ENCODE measurements around the gene UGGT1. TPM values are rescaled to one million over a fixed set of nuclear protein-coding genes. Genes with fewer than 3 reads are reported as not detected.

Gene UGGT1
- total RNA-seq, 1 experiment from 2014 or later = 51.8 TPM

DNA sequence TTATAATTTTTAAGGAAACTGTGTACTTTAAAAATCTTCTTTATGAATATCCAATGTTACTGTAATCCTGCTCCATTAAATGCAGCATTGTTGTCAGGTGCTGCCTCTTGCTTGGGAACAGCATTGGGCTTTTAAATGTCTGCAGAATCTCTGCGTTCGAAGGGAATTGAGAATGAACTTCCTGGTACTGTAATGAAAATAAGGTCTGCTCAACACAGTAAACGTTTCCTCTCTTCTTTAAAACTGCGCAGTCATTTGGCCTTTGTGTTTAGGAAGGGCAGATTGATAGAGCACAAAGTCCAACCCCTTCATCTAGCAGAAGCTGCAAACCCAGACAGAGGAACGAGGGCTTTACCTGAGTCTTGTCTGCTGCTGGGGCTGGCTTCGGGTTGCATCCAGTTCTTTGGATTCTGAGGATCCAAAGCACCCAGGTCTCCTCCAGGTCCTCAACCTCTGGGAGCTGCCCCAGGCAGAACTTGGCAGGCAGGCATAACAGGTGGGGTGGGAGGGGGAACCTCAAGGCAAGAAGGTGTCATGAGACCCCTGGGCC, 104.5 kb downstream of the UGGT1 start (continued):
- TF ChIP-seq, protein P1, sequence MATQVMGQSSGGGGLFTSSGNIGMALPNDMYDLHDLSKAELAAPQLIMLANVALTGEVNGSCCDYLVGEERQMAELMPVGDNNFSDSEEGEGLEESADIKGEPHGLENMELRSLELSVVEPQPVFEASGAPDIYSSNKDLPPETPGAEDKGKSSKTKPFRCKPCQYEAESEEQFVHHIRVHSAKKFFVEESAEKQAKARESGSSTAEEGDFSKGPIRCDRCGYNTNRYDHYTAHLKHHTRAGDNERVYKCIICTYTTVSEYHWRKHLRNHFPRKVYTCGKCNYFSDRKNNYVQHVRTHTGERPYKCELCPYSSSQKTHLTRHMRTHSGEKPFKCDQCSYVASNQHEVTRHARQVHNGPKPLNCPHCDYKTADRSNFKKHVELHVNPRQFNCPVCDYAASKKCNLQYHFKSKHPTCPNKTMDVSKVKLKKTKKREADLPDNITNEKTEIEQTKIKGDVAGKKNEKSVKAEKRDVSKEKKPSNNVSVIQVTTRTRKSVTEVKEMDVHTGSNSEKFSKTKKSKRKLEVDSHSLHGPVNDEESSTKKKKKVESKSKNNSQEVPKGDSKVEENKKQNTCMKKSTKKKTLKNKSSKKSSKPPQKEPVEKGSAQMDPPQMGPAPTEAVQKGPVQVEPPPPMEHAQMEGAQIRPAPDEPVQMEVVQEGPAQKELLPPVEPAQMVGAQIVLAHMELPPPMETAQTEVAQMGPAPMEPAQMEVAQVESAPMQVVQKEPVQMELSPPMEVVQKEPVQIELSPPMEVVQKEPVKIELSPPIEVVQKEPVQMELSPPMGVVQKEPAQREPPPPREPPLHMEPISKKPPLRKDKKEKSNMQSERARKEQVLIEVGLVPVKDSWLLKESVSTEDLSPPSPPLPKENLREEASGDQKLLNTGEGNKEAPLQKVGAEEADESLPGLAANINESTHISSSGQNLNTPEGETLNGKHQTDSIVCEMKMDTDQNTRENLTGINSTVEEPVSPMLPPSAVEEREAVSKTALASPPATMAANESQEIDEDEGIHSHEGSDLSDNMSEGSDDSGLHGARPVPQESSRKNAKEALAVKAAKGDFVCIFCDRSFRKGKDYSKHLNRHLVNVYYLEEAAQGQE (IDR thresholded peaks at IDR 0.05; ENCODE audit: low read depth) = no peak
- TF ChIP-seq JUND (IDR thresholded peaks at IDR 0.05) = no peak
- TF ChIP-seq CEBPB (IDR thresholded peaks at IDR 0.05; ENCODE audit: low read depth) = no peak
- TF ChIP-seq, protein P2, sequence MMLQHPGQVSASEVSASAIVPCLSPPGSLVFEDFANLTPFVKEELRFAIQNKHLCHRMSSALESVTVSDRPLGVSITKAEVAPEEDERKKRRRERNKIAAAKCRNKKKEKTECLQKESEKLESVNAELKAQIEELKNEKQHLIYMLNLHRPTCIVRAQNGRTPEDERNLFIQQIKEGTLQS (IDR thresholded peaks at IDR 0.05) = no peak

DNA sequence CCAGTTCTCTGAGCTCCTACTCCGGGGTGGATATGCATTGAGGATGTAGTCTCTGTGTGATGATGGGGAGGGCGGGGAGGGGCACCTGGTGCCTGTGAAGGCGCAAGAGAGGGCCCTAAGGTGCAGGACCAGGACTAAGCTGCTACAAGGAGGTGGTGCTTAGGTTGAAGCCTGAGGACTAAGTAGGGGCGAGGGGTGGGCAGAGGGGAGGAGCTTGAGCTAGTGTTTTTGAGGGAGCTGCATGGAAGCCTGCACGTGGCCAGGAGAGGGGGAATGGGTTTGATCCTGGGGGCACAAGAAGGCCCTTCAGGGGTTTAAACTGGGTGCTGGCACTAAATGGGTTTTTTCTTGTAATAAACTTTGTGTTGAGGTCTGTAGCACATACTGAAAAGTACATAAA, 105.0 kb downstream of the UGGT1 start:
- no peaks in the 10 kb centered on the region for H3K27me3 ChIP-seq (ENCODE audit: insufficient read depth, low read length)
- no peaks in the 10 kb centered on the region for H3K79me2 ChIP-seq (ENCODE audit: insufficient read depth, low read length)
- H3K9me3 ChIP-seq (ENCODE audit: control insufficient read depth in 1 of 2, insufficient read depth in 1 of 2, low read depth in 1 of 2, low read length in 2 of 2) = no peaks in the 10 kb centered on the region
- no peak overlapping the region for H3K9ac ChIP-seq (ENCODE audit: low read length)
- no peak overlapping the region for H3K27ac ChIP-seq (ENCODE audit: low read depth, low read length)
- CTCF ChIA-PET = no interaction called here
- BruUV-seq (replicated peaks) = no TSS peak
- H3K9me2 ChIP-seq (ENCODE audit: insufficient read depth) = no peaks in the 10 kb centered on the region
- RAD21 ChIA-PET (ENCODE audit: low non-redundant PET in 1 of 2, low total read pairs in 2 of 2, uncharacterized antibody in 2 of 2, unreplicated experiment in 2 of 2) = no interaction called here
- no peak overlapping the region for H2AFZ ChIP-seq (ENCODE audit: low read depth, low read length, poor library complexity, severe bottlenecking)
- no peak for DNase-seq (ENCODE audit: low read depth, low spot score)
- ATAC-seq = no peak
- POLR2A ChIA-PET = no interaction called here
- H3K4me2 ChIP-seq (ENCODE audit: low read length) = no peak overlapping the region
- no peaks in the 10 kb centered on the region for H3K4me1 ChIP-seq (ENCODE audit: control insufficient read depth in 1 of 2, insufficient read depth in 2 of 2, low read length in 2 of 2)
- intact Hi-C loops (cut with micrococcal nuclease) = no loop called here
- no peak overlapping the region for H3K4me3 ChIP-seq (replicated peaks in 1 of 2; ENCODE audit: low read depth in 1 of 2, low read length in 2 of 2)
- no peaks in the 10 kb centered on the region; a peak in 1 of 4 replicates for H3K36me3 ChIP-seq (ENCODE audit: control insufficient read depth in 1 of 2, insufficient read depth in 2 of 2, low read length in 2 of 2)
- H4K20me1 ChIP-seq (ENCODE audit: insufficient read depth) = no peaks in the 10 kb centered on the region
- no peak for TF ChIP-seq TCF7L2 (IDR thresholded peaks at IDR 0.05; ENCODE audit: borderline replicate concordance, extremely low read depth, insufficient read depth, insufficient read length)
- TF ChIP-seq, protein P3, sequence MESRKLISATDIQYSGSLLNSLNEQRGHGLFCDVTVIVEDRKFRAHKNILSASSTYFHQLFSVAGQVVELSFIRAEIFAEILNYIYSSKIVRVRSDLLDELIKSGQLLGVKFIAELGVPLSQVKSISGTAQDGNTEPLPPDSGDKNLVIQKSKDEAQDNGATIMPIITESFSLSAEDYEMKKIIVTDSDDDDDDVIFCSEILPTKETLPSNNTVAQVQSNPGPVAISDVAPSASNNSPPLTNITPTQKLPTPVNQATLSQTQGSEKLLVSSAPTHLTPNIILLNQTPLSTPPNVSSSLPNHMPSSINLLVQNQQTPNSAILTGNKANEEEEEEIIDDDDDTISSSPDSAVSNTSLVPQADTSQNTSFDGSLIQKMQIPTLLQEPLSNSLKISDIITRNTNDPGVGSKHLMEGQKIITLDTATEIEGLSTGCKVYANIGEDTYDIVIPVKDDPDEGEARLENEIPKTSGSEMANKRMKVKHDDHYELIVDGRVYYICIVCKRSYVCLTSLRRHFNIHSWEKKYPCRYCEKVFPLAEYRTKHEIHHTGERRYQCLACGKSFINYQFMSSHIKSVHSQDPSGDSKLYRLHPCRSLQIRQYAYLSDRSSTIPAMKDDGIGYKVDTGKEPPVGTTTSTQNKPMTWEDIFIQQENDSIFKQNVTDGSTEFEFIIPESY (IDR thresholded peaks at IDR 0.05; ENCODE audit: extremely low read depth, insufficient replicate concordance, low read length) = no peak
- TF ChIP-seq FOSL1 (IDR thresholded peaks at IDR 0.05; ENCODE audit: low read depth) = no peak
- TF ChIP-seq, protein P4, sequence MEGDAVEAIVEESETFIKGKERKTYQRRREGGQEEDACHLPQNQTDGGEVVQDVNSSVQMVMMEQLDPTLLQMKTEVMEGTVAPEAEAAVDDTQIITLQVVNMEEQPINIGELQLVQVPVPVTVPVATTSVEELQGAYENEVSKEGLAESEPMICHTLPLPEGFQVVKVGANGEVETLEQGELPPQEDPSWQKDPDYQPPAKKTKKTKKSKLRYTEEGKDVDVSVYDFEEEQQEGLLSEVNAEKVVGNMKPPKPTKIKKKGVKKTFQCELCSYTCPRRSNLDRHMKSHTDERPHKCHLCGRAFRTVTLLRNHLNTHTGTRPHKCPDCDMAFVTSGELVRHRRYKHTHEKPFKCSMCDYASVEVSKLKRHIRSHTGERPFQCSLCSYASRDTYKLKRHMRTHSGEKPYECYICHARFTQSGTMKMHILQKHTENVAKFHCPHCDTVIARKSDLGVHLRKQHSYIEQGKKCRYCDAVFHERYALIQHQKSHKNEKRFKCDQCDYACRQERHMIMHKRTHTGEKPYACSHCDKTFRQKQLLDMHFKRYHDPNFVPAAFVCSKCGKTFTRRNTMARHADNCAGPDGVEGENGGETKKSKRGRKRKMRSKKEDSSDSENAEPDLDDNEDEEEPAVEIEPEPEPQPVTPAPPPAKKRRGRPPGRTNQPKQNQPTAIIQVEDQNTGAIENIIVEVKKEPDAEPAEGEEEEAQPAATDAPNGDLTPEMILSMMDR (IDR thresholded peaks at IDR 0.05 in 2 of 3, conservative IDR thresholded peaks at IDR 0.05 in 1 of 3; ENCODE audit: borderline replicate concordance in 1 of 3, insufficient read depth in 1 of 3, low read depth in 2 of 3, low read length in 2 of 3) = no peak
- TF ChIP-seq CBX3 (IDR thresholded peaks at IDR 0.05; ENCODE audit: low read depth) = no peak
- no peak for TF ChIP-seq YY1 (IDR thresholded peaks at IDR 0.05; ENCODE audit: extremely low read depth, insufficient replicate concordance, low read depth, low read length)
- no peak for TF ChIP-seq SRF (IDR thresholded peaks at IDR 0.05; ENCODE audit: low read depth)
- TF ChIP-seq CEBPB (IDR thresholded peaks at IDR 0.05; ENCODE audit: low read depth) = no peak
- no peak for TF ChIP-seq ZFX (IDR thresholded peaks at IDR 0.05)
- no peak for TF ChIP-seq EZH2 (IDR thresholded peaks at IDR 0.05)
- no peak for TF ChIP-seq POLR2A (IDR thresholded peaks at IDR 0.05; ENCODE audit: borderline replicate concordance, extremely low read depth, insufficient read depth, insufficient read length)
- TF ChIP-seq SIN3A (IDR thresholded peaks at IDR 0.05; ENCODE audit: low read depth) = no peak
- TF ChIP-seq, protein P5, sequence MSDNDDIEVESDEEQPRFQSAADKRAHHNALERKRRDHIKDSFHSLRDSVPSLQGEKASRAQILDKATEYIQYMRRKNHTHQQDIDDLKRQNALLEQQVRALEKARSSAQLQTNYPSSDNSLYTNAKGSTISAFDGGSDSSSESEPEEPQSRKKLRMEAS (IDR thresholded peaks at IDR 0.05) = no peak
- TF ChIP-seq SP1 (IDR thresholded peaks at IDR 0.05; ENCODE audit: low read depth) = no peak

Measured in HCT116 (cell line).